GM21737 (cell line): ENCODE measurements around the gene RTL9.
"Not testable (repeated sequence)": the region's sequence is repeated elsewhere in the genome, so short reads cannot be mapped to it uniquely, and the experiment has no call there.

ENCODE experiments used
- ATAC-seq: cut with Tn5 transposase; IDR thresholded peaks from one replicate; pipeline ENCODE4 v1.9.1; 2021; ENCODE audit warnings: mild to moderate bottlenecking, moderate library complexity; ENCODE audit not compliant: unreplicated experiment

The RTL9 gene

DNA sequence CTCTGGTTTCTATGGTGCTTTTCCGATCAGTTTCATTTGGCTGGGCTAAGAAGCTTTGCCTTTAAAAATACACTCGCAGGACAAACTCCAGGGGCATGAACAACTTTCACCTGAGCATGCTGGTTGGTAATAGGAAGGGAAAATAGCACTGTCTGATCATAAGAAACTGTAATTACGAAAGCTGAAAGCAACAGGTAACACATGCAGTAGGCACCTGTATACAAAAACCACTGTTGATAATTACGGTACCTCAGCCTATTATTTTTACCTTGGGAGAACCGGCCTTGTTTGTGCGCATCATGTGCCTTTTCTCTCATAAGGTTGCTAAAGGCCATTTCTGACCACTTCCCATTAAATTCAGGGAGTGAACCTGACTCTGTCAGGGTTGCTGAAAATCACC lies 45.7 kb downstream of the RTL9 start:
- ATAC-seq: no peak

DNA sequence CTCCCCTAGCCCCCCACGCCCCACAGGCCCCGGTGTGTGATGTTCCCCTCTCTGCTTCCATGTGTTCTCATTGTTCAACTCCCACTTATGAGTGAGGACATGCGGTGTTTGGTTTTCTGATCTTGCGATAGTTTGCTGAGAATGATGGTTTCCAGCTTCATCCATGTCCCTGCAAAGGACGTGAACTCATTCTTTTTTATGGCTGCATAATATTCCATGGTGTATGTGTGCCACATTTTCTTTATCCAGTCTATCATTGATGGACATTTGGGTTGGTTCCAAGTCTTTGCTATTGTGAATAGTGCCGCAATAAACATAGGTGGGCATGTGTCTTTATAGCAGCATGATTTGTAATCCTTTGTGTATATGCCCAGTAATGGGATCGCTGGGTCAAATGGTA lies 47.6 kb downstream of the RTL9 start:
- ATAC-seq: not testable (repeated sequence)

DNA sequence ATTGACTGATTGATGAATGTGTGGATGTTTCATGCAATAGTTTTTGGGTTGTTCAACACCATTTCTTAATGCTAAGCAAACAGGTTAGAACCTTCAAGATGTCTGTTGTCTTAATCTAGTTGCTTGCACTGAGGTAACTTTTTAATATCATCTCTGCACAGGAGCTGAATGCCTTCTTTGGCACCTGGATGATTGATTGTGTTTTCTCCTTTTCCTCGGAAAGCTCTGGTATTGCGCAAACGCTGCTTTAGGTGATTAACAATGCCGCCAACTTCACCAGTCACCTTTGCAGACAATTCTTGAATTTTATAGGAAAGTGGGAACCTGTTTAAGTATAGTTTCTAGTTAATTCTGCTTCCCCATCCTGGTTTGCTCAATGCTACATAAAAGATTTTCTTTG lies 48.2 kb downstream of the RTL9 start:
- ATAC-seq: no peak

DNA sequence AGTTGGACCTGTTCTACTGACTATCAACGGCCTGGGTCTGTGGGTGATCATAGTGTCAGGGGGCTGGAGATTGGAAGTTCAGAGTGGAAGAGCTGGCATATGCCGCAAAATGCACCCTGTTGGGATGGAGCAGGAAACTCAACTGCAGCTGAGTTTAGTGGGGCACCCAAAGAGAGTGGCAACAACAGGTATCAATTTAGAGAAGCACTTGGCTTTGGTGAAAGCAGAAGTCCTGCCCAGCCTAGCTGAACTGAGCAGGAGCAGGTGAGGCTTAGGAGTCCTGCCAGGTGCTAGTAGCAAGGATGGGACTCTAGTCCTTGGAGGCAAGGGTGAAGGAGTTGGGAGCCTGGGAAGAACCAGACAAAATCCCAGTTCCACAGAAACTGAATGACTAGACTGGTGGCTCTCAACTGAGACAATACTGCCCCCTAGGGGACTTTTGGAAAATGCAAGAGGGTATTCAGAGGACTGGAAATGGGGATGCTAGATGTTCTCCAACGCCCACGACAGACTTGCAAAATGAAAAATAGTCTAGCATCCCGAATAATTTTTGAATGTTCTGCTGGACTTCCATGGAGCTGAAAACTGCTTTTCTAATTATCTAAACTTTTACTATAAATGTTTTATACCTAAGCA lies 49.4 kb downstream of the RTL9 start:
- ATAC-seq: no peak
